Rectal smooth muscle tissue (tissue), 1 donor: ENCODE measurements around the gene C6orf120.
A peak's percentile ranks its signal among the peaks of the same experiment; 100 is the strongest.

Experiments used
- H3K27ac ChIP-seq: one replicate; pipeline ENCODE4 v1.7.0; 2013; ENCODE audit warnings: low read depth, low read length, inconsistent platforms
- H3K27me3 ChIP-seq: one replicate; pipeline ENCODE4 v1.7.0; 2013; ENCODE audit warnings: low read length; ENCODE audit not compliant: control insufficient read depth, insufficient read depth
- H3K36me3 ChIP-seq: one replicate; pipeline ENCODE4 v1.7.0; 2013; ENCODE audit warnings: low read length; ENCODE audit not compliant: control insufficient read depth, insufficient read depth
- H3K4me1 ChIP-seq: one replicate; pipeline ENCODE4 v1.7.0; 2013; ENCODE audit warnings: low read length; ENCODE audit not compliant: control insufficient read depth, insufficient read depth
- H3K4me3 ChIP-seq: one replicate; pipeline ENCODE4 v1.7.0; 2013; ENCODE audit warnings: low read length
- H3K9ac ChIP-seq: one replicate; pipeline ENCODE4 v1.7.0; 2013; ENCODE audit warnings: low read length

Gene C6orf120

GRCh38 chr6:169738976-169739529 is 37.1 kb downstream of the C6orf120 start:
- Histone ChIP-seq H3K4me1 (no peaks in the 10 kb centered on the region), H3K9ac (no peak overlapping the region), H3K27ac (no peak overlapping the region), H3K27me3 (no peaks in the 10 kb centered on the region), H3K4me3 (no peak overlapping the region), H3K36me3 (no peaks in the 10 kb centered on the region)

GRCh38 chr6:169741344-169741743 is 39.4 kb downstream of the C6orf120 start:
- Histone ChIP-seq H3K36me3 (no peaks in the 10 kb centered on the region), H3K4me3 (no peak overlapping the region), H3K27me3 (no peaks in the 10 kb centered on the region), H3K27ac (no peak overlapping the region), H3K9ac (no peak overlapping the region), H3K4me1 (no peaks in the 10 kb centered on the region)

- no peak overlapping the region for H3K27ac ChIP-seq
- H3K36me3 ChIP-seq, result no peaks in the 10 kb centered on the region
- no peak overlapping the region for H3K4me3 ChIP-seq
- H3K9ac ChIP-seq, result no peak overlapping the region
- peaks cover 5% of the 10 kb centered on the region for H3K4me1 ChIP-seq
- H3K27me3 ChIP-seq, result no peaks in the 10 kb centered on the region
Observed at GRCh38 chr6:169745405-169745804, 43.5 kb downstream of the C6orf120 start.

- Histone ChIP-seq H3K4me1 (peaks cover 10% of the 10 kb centered on the region), H3K27ac (no peak overlapping the region), H3K9ac (no peak overlapping the region), H3K27me3 (no peaks in the 10 kb centered on the region), H3K36me3 (no peaks in the 10 kb centered on the region), H3K4me3 (no peak overlapping the region)
Observed at GRCh38 chr6:169746556-169746955, 44.6 kb downstream of the C6orf120 start.

GRCh38 chr6:169751242-169752073 is 49.5 kb downstream of the C6orf120 start, which contains the start of the genes DYNLT2 and ERMARD:
TSS of gene DYNLT2 (minus strand) at chr6:169751572. CDS start at chr6:169751458, 114 bp downstream.
TSS of gene ERMARD (plus strand) at chr6:169751622. CDS start at chr6:169751658, 36 bp downstream.
- Histone ChIP-seq H3K4me3 (peak within 1 kb of the TSS; percentile 81), H3K4me1 (peaks cover 15% of the 10 kb centered on the region), H3K27me3 (no peaks in the 10 kb centered on the region), H3K27ac (peak within 1 kb of the TSS; percentile 89), H3K36me3 (no peaks in the 10 kb centered on the region), H3K9ac (peak within 1 kb of the TSS; percentile 98)

GRCh38 chr6:169752074-169752623 is 50.2 kb downstream of the C6orf120 start:
- Histone ChIP-seq H3K36me3 (no peaks in the 10 kb centered on the region), H3K4me3 (peak overlapping the region; percentile 81), H3K9ac (peak overlapping the region; percentile 98), H3K27ac (peak overlapping the region; percentile 89), H3K4me1 (peaks cover 15% of the 10 kb centered on the region), H3K27me3 (no peaks in the 10 kb centered on the region)
